ENCODE measurements around the gene FAM13A. TPM values are rescaled to one million over a fixed set of nuclear protein-coding genes. Genes with fewer than 3 reads are reported as not detected.

Gene FAM13A
- polyA plus RNA-seq, 1 donor from 2014 or later: 4.0 TPM

GRCh38 chr4:88818631-88819470 lies 238.1 kb downstream of the FAM13A start:
- Histone ChIP-seq H2AFZ (ENCODE audit: low read depth, low read length) (no peak overlapping the region), H3K9me3 (ENCODE audit: low read length) (no peaks in the 10 kb centered on the region), H3K79me2 (replicated peaks; ENCODE audit: insufficient read depth, low read length) (peaks cover 18% of the 10 kb centered on the region), H3K9ac (ENCODE audit: low read length) (no peak overlapping the region), H3K27ac (ENCODE audit: low read length) (no peak overlapping the region), H4K20me1 (ENCODE audit: insufficient read depth) (no peaks in the 10 kb centered on the region), H3K9me2 (ENCODE audit: insufficient read depth, low read length) (no peaks in the 10 kb centered on the region), H3K27me3 (ENCODE audit: insufficient read depth, low read depth, low read length) (no peaks in the 10 kb centered on the region), H3F3A (ENCODE audit: insufficient read depth, low read length, poor library complexity, severe bottlenecking) (no peaks in the 10 kb centered on the region), H3K4me3 (ENCODE audit: low read length) (no peak overlapping the region), H3K36me3 (ENCODE audit: insufficient read depth, low read length) (no peaks in the 10 kb centered on the region), H3K4me2 (ENCODE audit: low read length) (no peak overlapping the region)
- TF ChIP-seq SMC3 (conservative IDR thresholded peaks at IDR 0.05; ENCODE audit: poor library complexity) (peak; percentile 49), CTCF (IDR thresholded peaks at IDR 0.05; ENCODE audit: poor library complexity, severe bottlenecking) (peak; percentile 46), EP300 (conservative IDR thresholded peaks at IDR 0.05; ENCODE audit: poor library complexity, severe bottlenecking) (peak; percentile 35), POLR2AphosphoS5 (IDR thresholded peaks at IDR 0.05) (no peak), RAD21 (conservative IDR thresholded peaks at IDR 0.05) (peak; percentile 60)

- H3K79me2 ChIP-seq (replicated peaks; ENCODE audit: insufficient read depth, low read length): peaks cover 18% of the 10 kb centered on the region
- H3K4me2 ChIP-seq (ENCODE audit: low read length): no peak overlapping the region
- TF ChIP-seq TAF1 (IDR thresholded peaks at IDR 0.05; ENCODE audit: low read depth): no peak
- TF ChIP-seq MXI1 (conservative IDR thresholded peaks at IDR 0.05; ENCODE audit: poor library complexity, severe bottlenecking): no peak
- TF ChIP-seq EP300 (conservative IDR thresholded peaks at IDR 0.05; ENCODE audit: poor library complexity, severe bottlenecking): no peak
- no peak for TF ChIP-seq SMC3 (conservative IDR thresholded peaks at IDR 0.05; ENCODE audit: poor library complexity)
- TF ChIP-seq EZH2 (IDR thresholded peaks at IDR 0.05; ENCODE audit: borderline replicate concordance, insufficient read depth, low read length, poor library complexity, severe bottlenecking): no peak
- TF ChIP-seq RAD21 (conservative IDR thresholded peaks at IDR 0.05): no peak
- no peak for TF ChIP-seq POLR2AphosphoS5 (IDR thresholded peaks at IDR 0.05)
- no peak for TF ChIP-seq CTCF (IDR thresholded peaks at IDR 0.05; ENCODE audit: poor library complexity, severe bottlenecking)
- no peak for TF ChIP-seq REST (IDR thresholded peaks at IDR 0.05; ENCODE audit: borderline replicate concordance)
- H3K9ac ChIP-seq (ENCODE audit: low read length): no peak overlapping the region
- H3K4me3 ChIP-seq (ENCODE audit: low read length): no peak overlapping the region
- no peak overlapping the region for H3K27ac ChIP-seq (ENCODE audit: low read length)
- H3F3A ChIP-seq (ENCODE audit: insufficient read depth, low read length, poor library complexity, severe bottlenecking): no peaks in the 10 kb centered on the region
- H3K9me3 ChIP-seq (ENCODE audit: low read length): no peaks in the 10 kb centered on the region
- H3K27me3 ChIP-seq (ENCODE audit: insufficient read depth, low read depth, low read length): no peaks in the 10 kb centered on the region
- H4K20me1 ChIP-seq (ENCODE audit: insufficient read depth): no peaks in the 10 kb centered on the region
- H2AFZ ChIP-seq (ENCODE audit: low read depth, low read length): no peak overlapping the region
- no peaks in the 10 kb centered on the region for H3K9me2 ChIP-seq (ENCODE audit: insufficient read depth, low read length)
- no peaks in the 10 kb centered on the region for H3K36me3 ChIP-seq (ENCODE audit: insufficient read depth, low read length)
These were observed 239.2 kb downstream of the FAM13A start for GRCh38 chr4:88817740-88818139.
